VCaP (cell line): ENCODE measurements around the gene MAGEF1.

Experiments used
- H3K27ac ChIP-seq: fragments of 450-650 bp; 2 replicates; pipeline ENCODE4 v1.5.1; 2017
- CTCF ChIP-seq: fragments of 450-650 bp; conservative IDR thresholded peaks from 2 replicates; pipeline ENCODE4 v1.5.1; 2017; ENCODE audit warnings: mild to moderate bottlenecking, moderate library complexity

The MAGEF1 gene

GRCh38 chr3:184756151-184757021 lies 44.5 kb upstream of the MAGEF1 start:
- TF ChIP-seq CTCF: no peak
- H3K27ac ChIP-seq: no peak overlapping the region

DNA sequence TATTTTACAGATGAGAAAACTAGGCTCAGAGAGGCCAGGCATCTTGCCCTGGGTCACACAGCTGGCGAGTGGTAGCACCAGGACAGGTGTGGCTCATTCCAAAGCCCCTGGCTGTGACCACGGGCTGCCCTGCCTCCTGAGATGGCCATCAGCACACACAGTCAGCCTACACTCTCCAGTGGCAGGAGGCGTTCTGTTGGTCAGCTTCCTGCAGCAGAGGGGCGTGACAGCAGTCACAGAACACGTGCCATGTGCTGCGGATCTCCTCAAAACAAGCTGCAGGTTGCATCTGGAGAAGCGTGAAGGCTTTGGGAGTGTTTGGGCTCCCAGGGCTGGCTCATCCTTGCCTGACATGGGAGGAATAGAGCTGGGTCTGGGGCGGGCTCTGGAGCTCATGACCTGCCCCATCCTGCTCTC lies 43.5 kb upstream of the MAGEF1 start:
- no peak overlapping the region for H3K27ac ChIP-seq
- TF ChIP-seq CTCF: no peak

- TF ChIP-seq CTCF: no peak
- no peak overlapping the region for H3K27ac ChIP-seq
Measured at GRCh38 chr3:184752361-184752760, 40.5 kb upstream of the MAGEF1 start.

GRCh38 chr3:184751204-184752040 lies 39.6 kb upstream of the MAGEF1 start:
- no peak for TF ChIP-seq CTCF
- H3K27ac ChIP-seq: no peak overlapping the region

GRCh38 chr3:184750349-184751083 lies 38.7 kb upstream of the MAGEF1 start:
- no peak for TF ChIP-seq CTCF
- H3K27ac ChIP-seq: no peak overlapping the region

DNA sequence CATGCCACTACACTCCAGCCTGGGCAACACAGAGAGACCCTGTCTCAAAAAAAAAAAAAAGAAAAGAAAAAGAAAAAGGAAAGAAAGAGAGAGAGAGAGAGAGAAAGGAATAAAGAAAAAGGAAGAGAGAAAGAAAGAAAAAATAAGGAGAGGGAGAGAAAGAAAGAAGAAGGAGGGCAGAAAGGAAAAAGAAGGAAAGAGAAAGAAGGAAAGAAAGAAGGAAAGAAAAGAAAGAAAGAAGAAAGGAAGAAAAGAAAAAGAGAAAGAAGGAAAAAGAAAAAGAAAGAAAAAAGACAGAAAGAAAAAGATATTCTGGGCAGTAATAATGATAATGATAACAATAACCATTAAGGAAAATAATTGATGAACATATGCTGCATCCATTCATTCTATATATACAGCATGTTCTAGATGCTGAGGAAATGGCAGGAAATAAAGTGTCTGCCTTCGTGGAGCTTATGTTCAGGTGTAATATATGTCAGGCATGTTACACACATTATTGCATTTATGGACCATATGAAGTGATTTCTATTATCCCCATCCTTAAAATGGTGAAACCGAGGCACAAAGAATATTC lies 37.4 kb upstream of the MAGEF1 start:
- no peak overlapping the region for H3K27ac ChIP-seq
- no peak for TF ChIP-seq CTCF
